PC-3 (cell line): Measurements from ENCODE around the gene ZNF771.

Experiments used
- EZH2 ChIP-seq: fragments of 300-600 bp; sonication (generic); IDR thresholded peaks from one replicate; pipeline ENCODE4 v1.6.1; 2017; ENCODE audit warnings: antibody characterized with exemption, mild to moderate bottlenecking, low read length; ENCODE audit not compliant: unreplicated experiment
- EZH2phosphoT487 ChIP-seq: fragments of 300-600 bp; sonication (generic); IDR thresholded peaks from 2 replicates; pipeline ENCODE4 v1.6.1; 2018; ENCODE audit warnings: mild to moderate bottlenecking, antibody characterized with exemption, low read length, borderline replicate concordance
- TF ChIP-seq, protein P1 (sequence below): fragments of 300-600 bp; sonication (generic); conservative IDR thresholded peaks from 2 replicates; pipeline ENCODE4 v1.5.1; 2017; ENCODE audit warnings: antibody characterized with exemption, low read depth, mild to moderate bottlenecking, low read length

DNA sequence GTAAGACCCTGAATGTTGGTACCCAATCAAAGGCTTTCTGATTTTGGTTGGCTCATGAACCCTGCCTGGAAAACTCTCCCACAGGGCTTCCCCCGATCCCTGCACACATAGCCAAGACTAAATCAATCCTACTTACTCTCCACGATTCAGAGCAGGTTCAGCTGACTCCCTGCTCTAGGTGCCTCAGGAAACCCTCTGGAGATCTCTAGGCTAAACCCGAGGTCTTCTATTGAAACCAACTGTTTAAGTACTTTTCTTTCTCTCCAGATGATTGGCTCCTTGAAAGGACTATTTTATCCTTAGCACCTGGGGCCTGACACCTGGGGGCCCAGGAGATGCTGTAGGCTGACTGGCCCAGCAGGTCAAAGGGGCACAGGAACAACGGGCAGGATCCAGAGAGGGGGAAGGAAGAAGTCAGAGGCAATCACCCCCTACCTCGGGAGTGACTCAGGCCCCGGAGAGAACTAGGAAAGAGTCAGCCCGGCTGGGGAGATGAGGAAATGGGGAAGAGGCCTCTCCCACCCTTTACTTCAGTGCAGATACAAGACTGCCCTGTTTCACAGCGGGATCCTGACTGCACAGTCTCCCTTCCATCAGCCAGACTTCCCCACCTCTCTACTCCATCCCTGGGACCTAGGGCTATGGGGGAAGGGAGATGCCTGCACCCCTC lies 39.1 kb upstream of the ZNF771 start:
- TF ChIP-seq, protein P1, sequence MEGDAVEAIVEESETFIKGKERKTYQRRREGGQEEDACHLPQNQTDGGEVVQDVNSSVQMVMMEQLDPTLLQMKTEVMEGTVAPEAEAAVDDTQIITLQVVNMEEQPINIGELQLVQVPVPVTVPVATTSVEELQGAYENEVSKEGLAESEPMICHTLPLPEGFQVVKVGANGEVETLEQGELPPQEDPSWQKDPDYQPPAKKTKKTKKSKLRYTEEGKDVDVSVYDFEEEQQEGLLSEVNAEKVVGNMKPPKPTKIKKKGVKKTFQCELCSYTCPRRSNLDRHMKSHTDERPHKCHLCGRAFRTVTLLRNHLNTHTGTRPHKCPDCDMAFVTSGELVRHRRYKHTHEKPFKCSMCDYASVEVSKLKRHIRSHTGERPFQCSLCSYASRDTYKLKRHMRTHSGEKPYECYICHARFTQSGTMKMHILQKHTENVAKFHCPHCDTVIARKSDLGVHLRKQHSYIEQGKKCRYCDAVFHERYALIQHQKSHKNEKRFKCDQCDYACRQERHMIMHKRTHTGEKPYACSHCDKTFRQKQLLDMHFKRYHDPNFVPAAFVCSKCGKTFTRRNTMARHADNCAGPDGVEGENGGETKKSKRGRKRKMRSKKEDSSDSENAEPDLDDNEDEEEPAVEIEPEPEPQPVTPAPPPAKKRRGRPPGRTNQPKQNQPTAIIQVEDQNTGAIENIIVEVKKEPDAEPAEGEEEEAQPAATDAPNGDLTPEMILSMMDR = no peak
- no peak for TF ChIP-seq EZH2
- no peak for TF ChIP-seq EZH2phosphoT487
